CD4-positive, alpha-beta T cell (primary cell): ENCODE results near the gene RALGPS2. TPM values are rescaled to one million over a fixed set of nuclear protein-coding genes. Genes with fewer than 3 reads are reported as not detected.

Experiments
- ATAC-seq: fragments of 200-7000 bp; cut with Tn5 transposase; one replicate; pipeline ENCODE4 v1.10.0; 2022; ENCODE audit warnings: mild to moderate bottlenecking; ENCODE audit not compliant: poor library complexity
- CTCF ChIA-PET: fragments of 350-600 bp; sonication (Branson Sonifier 250); formaldehyde crosslinking; loops from one replicate; lab custom pipeline; 2021; ENCODE audit warnings: antibody characterized with exemption, inconsistent platforms; lab: Charles Lee
- POLR2A ChIA-PET: fragments of 350-600 bp; sonication (Branson Sonifier 250); formaldehyde crosslinking; loops from one replicate; lab custom pipeline; 2021; ENCODE audit warnings: antibody characterized with exemption, inconsistent platforms; lab: Charles Lee
- DNase-seq, 14 experiments: peaks; one replicate each; pipeline ENCODE4 v3.0.0-alpha.2; 2013 to 2020; ENCODE audit warnings: mixed read lengths in 2 of 14
- H3K27ac ChIP-seq, 2 donors: one replicate each; pipeline versions ENCODE4 v1.5.1 to v1.7.0; 2013; ENCODE audit warnings: low read length in 2 of 2, low read depth in 1 of 2, mild to moderate bottlenecking in 1 of 2
- H3K27me3 ChIP-seq, 2 experiments: 1 replicate in 1 of 2; 2 replicates in 1 of 2; pipeline versions ENCODE4 v1.6.1 to v1.7.0; 2013; ENCODE audit warnings: low read length in 2 of 2, control low read depth in 1 of 2, mild to moderate bottlenecking in 1 of 2, moderate library complexity in 1 of 2; ENCODE audit not compliant: insufficient read depth in 2 of 2, control insufficient read depth in 1 of 2
- H3K36me3 ChIP-seq: one replicate; pipeline ENCODE4 v1.6.1; 2013; ENCODE audit warnings: low read length, control low read depth; ENCODE audit not compliant: insufficient read depth
- H3K4me1 ChIP-seq: one replicate; pipeline ENCODE4 v1.6.1; 2013; ENCODE audit warnings: low read length, control low read depth; ENCODE audit not compliant: insufficient read depth
- H3K4me3 ChIP-seq: one replicate; pipeline ENCODE4 v1.5.1; 2013; ENCODE audit warnings: mild to moderate bottlenecking, low read length, moderate library complexity
- H3K9me3 ChIP-seq, 2 experiments: 1 replicate in 1 of 2; 2 replicates in 1 of 2; pipeline versions ENCODE4 v1.6.1 to v1.7.0; 2013; ENCODE audit warnings: low read length in 2 of 2, mild to moderate bottlenecking in 2 of 2, control low read depth in 1 of 2, moderate library complexity in 1 of 2; ENCODE audit not compliant: control insufficient read depth in 1 of 2, insufficient read depth in 1 of 2
- H3K27ac Mint-ChIP-seq: one replicate; pipeline ENCODE4 v1.8.0; 2020; ENCODE audit warnings: mixed read lengths
- H3K27me3 Mint-ChIP-seq: one replicate; pipeline ENCODE4 v1.8.0; 2021; ENCODE audit warnings: mixed read lengths
- H3K36me3 Mint-ChIP-seq: one replicate; pipeline ENCODE4 v1.8.0; 2021; ENCODE audit warnings: low read depth, mixed read lengths
- H3K4me1 Mint-ChIP-seq: one replicate; pipeline ENCODE4 v1.8.0; 2021; ENCODE audit warnings: low read depth, mixed read lengths
- H3K4me3 Mint-ChIP-seq: one replicate; pipeline ENCODE4 v1.8.0; 2020; ENCODE audit warnings: mild to moderate bottlenecking, mixed read lengths
- H3K9me3 Mint-ChIP-seq: one replicate; pipeline ENCODE4 v1.8.0; 2020; ENCODE audit warnings: mixed read lengths
- CTCF ChIP-seq: fragments of 200-600 bp; IDR thresholded peaks from one replicate; pipeline ENCODE4 v1.8.0; 2022; ENCODE audit warnings: antibody characterized with exemption, mild to moderate bottlenecking
- intact Hi-C, 2 experiments: fragments of 100-400 bp; cut with DNase I in 1 of 2; cut with micrococcal nuclease in 1 of 2; formaldehyde crosslinking; loops; one replicate each; pipeline versions ENCODE4 v1.15.1 to v1.9.0; 2023 to 2025; cut with DNase I, micrococcal nuclease
- total RNA-seq, 174 experiments: library from RNA in 2 of 174; stranded (reverse) in 2 of 174; gene quantifications; one replicate each; pipeline ENCODE4 v1.2.3 and lab custom pipeline; 2021 to 2026

Gene RALGPS2
- total RNA-seq, 2 experiments from 2014 or later: 8.6 to 10.8 TPM

- no peaks in the 10 kb centered on the region for H3K9me3 ChIP-seq
- intact Hi-C loops: no loop called here
- ChIA-PET CTCF (no interaction called here), POLR2A (no interaction called here)
- DNase-seq (no peak), ATAC-seq (no peak)
- no peak overlapping the region for H3K4me3 ChIP-seq
- H3K4me1 ChIP-seq: no peaks in the 10 kb centered on the region
- Mint-ChIP-seq H3K36me3 (no peaks in the 10 kb centered on the region), H3K27ac (no peak overlapping the region), H3K4me1 (no peaks in the 10 kb centered on the region), H3K4me3 (no peak overlapping the region), H3K27me3 (no peaks in the 10 kb centered on the region), H3K9me3 (no peaks in the 10 kb centered on the region)
- H3K36me3 ChIP-seq: no peaks in the 10 kb centered on the region
- TF ChIP-seq CTCF: no peak
- H3K27ac ChIP-seq: no peak overlapping the region
- H3K27me3 ChIP-seq: no peaks in the 10 kb centered on the region
Measured at GRCh38 chr1:178875936-178876335, 150.9 kb downstream of the RALGPS2 start.

- H3K4me1 ChIP-seq: no peaks in the 10 kb centered on the region
- H3K27me3 ChIP-seq: no peaks in the 10 kb centered on the region
Measured at GRCh38 chr1:178877896-178878295, 152.9 kb downstream of the RALGPS2 start.

GRCh38 chr1:178881950-178882349 is 156.9 kb downstream of the RALGPS2 start:
- POLR2A ChIA-PET: no interaction called here
- no peak for TF ChIP-seq CTCF

More at GRCh38 chr1:178877896-178878295, 152.9 kb downstream of the RALGPS2 start:
- Mint-ChIP-seq H3K4me1 (no peaks in the 10 kb centered on the region), H3K36me3 (peaks cover 1% of the 10 kb centered on the region), H3K9me3 (no peaks in the 10 kb centered on the region), H3K4me3 (no peak overlapping the region), H3K27me3 (no peaks in the 10 kb centered on the region), H3K27ac (no peak overlapping the region)
- no peak for ATAC-seq
- H3K9me3 ChIP-seq: no peaks in the 10 kb centered on the region
- H3K27ac ChIP-seq: no peak overlapping the region
- no peak for TF ChIP-seq CTCF
- POLR2A ChIA-PET: no interaction called here
- intact Hi-C loops: no loop called here
- no peak overlapping the region for H3K4me3 ChIP-seq
- CTCF ChIA-PET: interaction anchor here (0.8 kb wide), 1 partner anchor 27 kb away, joined by 3 read pairs; no protein-coding TSS in a partner anchor
- H3K36me3 ChIP-seq: no peaks in the 10 kb centered on the region
- no peak for DNase-seq

More at GRCh38 chr1:178881950-178882349, 156.9 kb downstream of the RALGPS2 start:
- no peak overlapping the region for H3K27ac ChIP-seq
- H3K4me3 ChIP-seq: no peak overlapping the region
- Mint-ChIP-seq H3K27ac (no peak overlapping the region), H3K4me3 (no peak overlapping the region), H3K4me1 (no peaks in the 10 kb centered on the region), H3K9me3 (no peaks in the 10 kb centered on the region), H3K27me3 (no peaks in the 10 kb centered on the region), H3K36me3 (peaks cover 28% of the 10 kb centered on the region)
- H3K9me3 ChIP-seq: no peaks in the 10 kb centered on the region
- ATAC-seq (no peak), DNase-seq (no peak)
- no peaks in the 10 kb centered on the region for H3K4me1 ChIP-seq
- no peaks in the 10 kb centered on the region for H3K36me3 ChIP-seq
- no peaks in the 10 kb centered on the region for H3K27me3 ChIP-seq
- intact Hi-C loops: no loop called here
- CTCF ChIA-PET: no interaction called here
